GM21390 (cell line): ENCODE data around the gene DLG2.

Experiments used
- ATAC-seq: cut with Tn5 transposase; IDR thresholded peaks from one replicate; pipeline ENCODE4 v1.9.1; 2021; ENCODE audit not compliant: unreplicated experiment

Gene DLG2

DNA sequence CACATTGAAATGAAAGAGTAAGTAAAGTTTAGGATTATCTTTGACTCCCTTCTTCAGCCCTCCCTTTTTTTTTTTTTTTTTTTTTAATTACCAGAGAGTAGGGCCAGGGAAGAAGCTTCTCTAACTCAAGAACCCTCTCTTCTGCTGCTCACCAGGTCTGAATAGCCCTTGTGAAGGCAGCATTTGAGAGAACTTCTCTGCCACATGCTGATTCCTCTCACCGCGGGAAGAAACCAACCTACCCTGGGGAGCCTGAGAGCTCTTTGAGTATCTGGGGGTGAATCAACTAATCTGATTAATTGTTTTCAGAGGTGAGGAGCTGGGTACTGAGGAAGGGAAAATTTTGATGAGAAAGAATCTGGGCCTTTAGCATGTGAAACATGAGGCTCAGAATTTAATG, 1906.5 kb downstream of the DLG2 start:
- ATAC-seq: no peak

DNA sequence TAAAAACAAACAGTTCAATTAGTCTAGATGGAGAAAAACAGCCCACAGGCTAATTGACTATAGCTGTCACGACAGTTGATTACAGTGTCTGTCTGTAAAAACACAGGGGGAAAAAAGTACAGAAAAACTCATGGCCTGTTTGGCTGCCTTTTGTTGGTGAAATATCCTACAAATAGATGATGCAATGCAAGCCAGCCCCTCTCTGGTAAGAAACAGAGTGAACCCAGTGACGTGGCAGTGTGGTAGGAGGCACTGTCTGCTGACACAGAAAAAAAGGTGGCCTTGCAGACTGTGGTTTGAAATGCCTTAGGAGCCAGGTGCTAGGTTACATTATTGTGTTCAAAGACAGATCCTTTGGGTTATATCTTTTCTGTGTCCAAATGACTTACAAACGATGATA, 1909.6 kb downstream of the DLG2 start:
- ATAC-seq: no peak

DNA sequence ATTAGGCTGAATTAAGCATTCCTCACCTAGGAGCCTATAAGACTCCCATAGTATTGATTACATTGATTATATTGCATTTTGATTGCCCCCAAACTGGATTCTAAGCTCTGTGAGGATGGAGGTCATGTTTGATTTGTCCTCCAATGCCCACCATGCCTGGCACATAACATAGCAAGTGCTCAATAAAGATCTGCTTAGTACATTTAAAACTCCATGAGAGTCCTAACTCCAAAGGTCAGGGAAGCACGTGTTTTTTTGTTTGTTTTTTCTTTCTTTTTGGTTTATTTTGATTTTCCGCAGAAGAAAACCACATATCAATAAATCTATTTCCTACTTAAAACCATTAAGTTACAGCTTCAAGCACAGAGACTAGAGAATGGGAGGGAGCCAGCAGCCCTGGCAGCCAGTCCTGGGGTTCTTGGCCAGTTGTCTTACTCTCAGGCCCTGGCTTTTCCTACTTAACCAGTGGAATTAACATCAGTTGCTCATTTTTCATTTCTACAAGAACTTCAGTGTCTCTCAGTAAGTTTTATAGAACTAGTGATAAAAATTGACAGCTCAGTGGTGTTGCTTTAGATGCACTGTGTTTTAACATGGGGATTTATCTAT, 1911.1 kb downstream of the DLG2 start:
- no peak for ATAC-seq

DNA sequence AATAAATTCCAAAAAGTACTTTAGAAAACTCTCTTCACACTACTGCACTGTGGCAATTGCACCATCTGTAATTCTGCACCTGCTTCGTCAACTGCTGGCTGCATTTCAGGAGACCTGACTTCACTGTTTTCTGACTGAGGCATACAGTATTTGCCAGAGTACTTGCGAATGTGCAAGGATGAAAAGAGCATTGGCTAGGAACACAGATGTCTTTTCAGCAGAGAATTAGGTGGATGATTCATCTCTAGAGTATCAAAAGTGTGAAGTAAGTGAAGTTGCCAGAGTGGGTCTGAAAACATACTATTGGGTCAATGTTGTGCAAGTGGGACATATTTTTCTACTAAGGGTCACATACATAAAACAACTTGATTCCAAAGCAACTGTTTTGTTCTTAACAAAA, 1913.4 kb downstream of the DLG2 start:
- ATAC-seq: no peak

DNA sequence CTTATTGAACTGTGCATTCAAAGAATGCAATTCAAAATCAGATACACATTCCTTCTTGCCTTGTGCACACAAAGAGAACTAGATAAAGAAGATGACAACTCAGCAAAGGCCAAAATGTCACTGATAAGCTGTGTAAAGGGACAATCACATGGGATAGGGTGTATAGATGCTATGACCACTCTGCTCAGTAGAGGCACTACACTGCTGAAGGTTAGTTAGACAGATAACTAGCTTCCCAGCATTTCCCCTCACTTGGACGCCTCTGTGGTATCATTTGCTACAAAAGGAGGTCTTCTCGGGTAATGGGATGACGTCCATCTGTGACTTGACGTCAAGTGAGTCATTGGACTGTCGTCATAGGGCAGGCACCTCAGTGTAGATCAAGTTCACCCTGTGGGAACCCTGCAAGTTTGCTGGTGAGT, 1916.0 kb downstream of the DLG2 start:
- no peak for ATAC-seq

DNA sequence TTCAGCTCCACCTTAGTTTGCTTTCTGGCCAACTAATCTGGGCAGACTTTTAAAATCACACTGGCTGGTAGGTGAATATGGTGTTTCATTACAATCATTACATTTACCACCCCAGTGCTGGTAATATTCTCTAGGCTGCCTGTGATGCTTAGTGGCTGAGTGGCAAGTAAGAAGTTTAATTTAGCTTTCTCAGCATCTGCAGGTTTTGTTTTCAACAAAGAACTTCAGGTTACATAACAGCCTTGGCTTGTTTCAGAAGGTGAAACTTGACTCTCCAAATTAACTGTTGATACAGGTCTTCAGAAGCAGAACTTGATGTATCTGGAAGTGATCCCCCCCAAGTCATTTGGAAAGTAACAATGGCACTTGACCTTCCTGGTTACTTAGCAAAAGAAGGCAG, 1917.7 kb downstream of the DLG2 start:
- no peak for ATAC-seq

DNA sequence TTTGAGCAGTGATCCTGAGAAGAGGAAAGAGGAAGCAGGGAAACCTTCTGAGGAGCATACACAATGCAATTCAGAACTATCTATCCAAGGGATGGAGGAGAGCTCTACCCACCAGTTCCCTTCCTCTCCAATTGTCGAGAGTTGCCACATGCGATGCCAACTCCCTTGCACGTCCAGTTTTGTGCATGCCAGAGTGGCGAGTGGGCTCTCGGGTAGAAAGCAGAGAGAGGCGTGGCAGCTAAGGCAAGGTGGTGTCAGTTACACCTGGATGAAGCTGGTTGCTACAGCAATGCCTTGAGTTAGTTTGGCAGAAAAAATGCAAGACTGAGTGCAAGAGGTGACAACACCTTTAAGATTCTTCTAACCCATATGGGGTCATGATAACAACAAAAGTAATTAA, 1920.6 kb downstream of the DLG2 start:
- no peak for ATAC-seq

DNA sequence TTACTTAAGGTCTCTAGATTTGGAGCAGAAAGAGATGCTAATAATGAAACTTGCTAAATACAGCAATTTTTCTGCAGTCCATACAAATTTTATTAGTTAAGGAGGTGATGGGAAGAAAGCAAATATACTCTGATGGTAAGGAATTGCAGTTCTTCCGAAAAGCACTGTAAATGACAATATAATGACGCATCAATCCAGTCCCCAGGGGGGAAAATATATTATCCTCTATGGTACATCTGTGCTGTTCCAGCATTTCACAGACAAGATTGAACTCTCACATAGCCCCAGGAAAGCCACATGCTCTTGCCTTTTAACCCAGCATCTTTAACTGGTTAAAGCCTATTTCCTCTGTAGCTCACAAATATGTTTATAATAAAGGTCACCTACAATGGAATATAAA, 1924.3 kb downstream of the DLG2 start:
- ATAC-seq: no peak

DNA sequence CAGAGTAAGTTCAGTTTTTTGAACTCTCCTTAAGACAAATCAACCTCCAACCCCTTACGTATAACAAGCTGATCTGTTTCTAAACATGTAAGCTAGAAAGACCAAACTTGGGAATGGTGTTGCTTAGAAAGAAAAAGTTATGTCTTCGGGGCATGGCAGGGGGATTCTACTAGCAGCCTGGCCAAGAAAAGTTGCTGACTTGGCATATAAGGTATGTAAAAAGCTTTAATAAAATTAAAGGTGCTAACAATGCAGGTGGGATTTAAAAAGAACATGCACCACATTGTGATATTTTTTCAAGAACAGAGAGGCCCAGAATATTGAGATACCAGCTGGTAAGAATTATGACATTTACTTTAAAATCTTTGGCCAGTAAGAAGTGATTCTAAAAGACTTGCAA, 1929.6 kb downstream of the DLG2 start:
- no peak for ATAC-seq

DNA sequence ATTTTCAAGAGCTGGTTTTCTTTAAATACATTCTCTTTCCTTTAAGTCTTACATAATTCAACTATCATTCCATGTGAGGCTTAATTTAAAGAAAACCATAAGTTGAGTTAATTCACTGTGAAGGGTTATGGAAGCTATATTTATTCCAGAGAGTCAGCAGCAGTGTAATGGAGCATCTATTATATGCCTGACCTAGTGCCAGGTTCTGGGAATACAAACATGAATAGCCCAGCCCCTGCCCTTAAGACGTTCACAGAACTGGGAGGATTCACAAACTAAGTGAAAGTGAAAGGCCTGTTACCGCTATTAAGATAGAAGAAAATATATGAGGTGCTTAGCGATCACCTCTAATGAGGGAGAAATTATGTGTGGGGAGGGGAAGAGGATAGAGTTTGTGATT, 1932.1 kb downstream of the DLG2 start:
- ATAC-seq: no peak

DNA sequence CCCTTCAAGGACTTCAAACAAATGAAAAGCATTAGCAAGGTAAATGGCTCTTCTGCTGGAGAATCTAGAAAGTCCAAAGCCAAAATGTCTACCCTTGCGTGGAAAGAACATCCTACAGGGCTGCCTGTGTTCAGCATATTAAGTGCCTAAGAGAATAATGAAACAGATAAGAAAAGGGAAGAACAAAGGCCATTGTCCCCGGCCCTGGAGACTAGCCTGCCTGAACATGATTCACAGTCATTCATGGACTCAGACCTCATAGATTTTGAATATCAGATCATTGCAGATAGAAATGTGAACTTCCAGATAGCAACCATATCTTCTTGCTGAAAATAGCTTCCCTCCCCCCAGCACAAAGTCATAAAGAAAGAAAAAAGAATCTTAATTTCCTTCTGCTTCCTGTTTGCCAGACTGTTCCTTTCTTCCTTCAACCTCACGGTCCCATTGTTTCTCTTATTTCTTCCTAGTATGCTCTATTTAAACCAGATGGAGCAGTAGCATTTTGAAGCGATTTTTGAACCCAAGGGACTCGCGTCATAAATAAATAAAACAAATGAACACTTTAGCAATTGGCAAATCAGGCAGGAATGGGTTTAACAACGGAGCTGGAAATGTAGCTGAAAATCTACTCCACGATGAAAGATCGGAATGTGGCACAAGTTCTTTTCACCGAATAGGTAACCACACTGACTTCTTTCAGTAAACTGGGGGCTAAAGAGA, 1932.8 kb downstream of the DLG2 start:
- no peak for ATAC-seq

DNA sequence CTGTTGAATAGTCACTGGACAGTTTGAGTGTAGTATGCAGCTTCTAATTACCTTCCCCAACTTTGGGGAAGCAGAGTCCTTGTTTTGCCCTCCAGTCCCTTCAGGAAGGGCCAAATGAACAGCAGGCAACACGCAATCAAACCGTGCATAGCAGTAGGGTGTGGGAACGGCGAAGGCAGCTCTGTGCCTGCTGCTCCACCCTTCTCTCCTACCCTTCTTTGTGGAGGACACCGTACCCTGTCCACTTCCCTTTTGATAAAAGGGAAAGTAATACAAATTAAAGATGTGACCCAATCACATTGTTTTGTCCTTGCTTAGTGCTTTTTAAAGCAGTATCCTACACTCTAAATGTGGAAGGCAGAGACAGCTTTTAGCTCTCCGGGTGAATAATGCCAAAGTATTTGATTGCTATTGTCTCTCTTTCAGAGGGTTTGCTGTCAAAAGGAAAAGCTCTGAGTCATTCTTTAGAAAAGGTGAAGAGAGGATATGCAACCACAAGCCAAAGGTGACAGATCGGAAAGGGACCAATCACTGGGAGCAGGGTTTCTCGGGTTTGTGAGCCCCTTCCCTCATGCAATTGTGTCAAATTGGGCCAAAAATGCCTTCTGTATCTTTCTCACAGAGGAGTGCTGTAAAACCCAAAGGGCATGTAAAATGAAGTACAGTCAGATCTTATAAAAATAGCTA, 1933.7 kb downstream of the DLG2 start:
- ATAC-seq: no peak

DNA sequence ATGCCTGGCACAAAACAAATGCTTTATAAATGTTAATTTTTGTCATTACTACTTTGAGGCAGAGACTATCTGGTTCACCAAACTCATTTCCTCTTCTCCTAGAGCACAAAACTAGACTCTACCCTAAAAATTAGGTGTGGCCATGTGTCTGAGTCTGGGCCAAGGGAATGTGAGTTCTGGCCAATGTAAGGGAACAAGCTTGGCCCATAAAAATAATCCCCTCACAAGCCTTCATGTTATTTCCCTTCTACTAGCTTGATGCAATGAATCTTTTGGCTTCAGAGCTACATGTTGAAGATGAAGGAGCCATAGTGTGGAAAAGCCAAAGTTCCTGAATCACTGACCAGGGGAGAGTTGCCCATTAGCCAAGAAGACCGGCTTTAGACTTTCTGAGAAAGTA, 1934.5 kb downstream of the DLG2 start:
- no peak for ATAC-seq

DNA sequence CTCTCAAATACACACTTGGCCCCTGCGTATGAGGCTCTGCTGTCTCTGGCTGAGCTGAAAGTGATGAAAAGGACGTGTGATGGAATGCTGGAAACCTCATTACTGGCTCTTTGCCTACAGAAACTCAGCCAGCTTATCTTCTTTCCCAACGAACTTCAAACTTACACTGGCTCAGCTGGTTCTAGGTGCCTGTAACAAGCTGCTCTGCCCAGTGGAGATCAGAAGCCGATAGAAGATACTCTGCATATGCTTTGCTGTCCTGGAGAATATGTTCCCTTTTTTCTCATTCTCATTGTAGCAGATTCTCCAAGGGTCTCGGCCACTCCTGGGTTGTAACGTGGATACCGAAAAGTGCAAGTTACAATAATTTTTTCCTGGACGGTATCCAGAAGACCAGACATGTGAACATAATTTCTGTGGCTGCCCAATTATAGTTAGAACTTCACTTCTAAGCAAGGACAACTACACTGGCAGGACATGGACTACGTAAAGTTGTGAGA, 1935.6 kb downstream of the DLG2 start:
- no peak for ATAC-seq

DNA sequence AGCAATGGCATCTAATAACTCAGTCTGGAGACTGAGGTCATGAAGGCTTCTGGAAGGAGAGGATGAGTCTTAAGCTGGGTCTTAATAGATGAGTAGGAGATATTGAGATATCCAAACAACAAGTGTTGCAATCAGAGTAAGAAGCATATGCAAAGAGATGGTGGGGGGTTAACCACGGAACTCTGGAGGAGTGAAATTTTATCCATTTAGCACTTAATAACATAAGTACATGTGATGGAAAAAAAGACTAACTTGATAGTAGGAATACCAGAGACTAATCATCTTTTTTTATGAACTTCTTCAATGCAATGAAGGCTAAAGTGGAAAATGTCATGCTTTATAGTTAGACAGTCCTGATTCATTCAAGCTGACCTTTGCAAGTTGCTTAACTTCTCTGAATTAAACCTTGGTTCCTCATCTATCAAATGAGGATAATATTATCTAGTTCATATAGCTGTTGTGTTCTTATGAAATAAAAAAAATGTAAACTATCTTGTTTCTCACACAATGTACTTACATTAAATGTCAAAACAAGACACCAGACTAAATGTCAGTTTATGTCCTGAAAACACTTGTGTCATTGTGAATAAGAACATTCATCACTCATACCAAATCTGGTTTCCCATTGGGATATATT, 1937.9 kb downstream of the DLG2 start:
- ATAC-seq: no peak

DNA sequence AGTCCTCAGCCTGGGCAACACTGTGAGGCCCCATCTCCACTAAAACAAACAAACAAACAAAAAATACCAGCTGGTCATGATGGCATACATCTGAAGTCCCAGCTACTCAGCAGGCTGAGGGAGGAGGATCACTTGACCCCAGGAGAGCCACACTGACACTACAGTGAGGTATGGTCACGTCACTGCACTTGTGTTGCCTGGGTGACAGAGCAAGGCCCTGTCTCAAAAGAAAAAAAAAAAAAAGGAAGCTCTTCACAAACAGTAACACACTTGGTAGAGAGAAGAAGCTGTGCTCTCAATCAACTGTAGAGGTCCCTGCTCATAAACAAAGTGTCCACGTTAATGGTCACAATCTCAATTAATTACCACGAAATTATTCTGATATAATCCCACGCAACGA, 1939.4 kb downstream of the DLG2 start:
- ATAC-seq: no peak

DNA sequence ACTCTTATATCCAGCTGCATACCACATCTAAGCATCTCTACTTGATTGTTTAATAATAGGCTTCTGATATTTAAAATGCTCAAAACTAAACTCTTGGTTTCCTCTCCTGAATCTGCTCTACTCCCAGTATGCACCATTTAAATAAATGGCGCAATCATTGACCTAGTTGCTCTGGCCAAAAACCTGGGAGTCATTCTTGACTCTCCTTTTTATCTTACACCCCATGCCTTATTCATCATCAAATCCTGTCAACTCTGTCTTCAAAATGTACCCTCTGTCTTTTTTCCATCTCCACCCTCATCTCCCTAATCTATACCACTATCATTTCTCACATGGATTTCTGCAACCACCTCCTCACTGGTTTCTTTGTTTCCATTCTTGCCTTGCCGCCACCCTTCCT, 1941.4 kb downstream of the DLG2 start:
- no peak for ATAC-seq

DNA sequence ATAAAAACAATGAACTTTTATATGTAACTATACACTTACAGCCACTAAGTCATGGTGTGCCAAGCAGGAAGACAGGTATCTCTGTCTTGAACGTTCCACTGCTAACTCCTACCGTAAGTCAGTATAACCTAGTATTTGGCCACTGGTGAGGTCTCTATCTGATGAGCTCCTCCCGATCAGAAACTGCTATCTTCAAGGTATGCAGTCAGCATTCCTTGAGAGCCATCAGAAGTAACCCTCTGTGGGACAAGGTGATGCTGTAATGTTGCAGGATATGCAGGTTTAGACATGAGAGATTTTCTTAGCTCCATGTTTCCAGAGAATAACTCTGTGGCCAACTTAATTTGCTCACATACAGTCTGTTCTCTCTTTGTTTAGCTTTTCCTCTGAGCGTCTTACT, 1943.1 kb downstream of the DLG2 start:
- ATAC-seq: no peak

DNA sequence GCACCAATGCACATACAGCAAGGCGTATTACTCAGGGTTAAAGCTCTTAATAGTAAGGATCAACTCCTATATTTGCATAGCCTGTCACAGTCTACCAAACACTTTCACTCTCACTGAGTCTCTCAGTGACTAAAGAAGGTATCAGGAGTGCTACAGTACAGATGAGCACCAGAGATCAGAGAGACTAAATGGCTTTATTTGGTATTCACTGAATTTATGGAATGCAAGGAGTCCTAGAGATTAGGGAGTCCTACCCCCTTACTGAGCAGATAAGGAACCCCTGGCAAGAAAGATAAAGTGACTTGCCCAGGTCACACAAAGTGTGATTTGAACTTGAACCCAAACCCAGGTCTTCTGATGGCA, 1944.6 kb downstream of the DLG2 start:
- peak; percentile 99 for ATAC-seq

DNA sequence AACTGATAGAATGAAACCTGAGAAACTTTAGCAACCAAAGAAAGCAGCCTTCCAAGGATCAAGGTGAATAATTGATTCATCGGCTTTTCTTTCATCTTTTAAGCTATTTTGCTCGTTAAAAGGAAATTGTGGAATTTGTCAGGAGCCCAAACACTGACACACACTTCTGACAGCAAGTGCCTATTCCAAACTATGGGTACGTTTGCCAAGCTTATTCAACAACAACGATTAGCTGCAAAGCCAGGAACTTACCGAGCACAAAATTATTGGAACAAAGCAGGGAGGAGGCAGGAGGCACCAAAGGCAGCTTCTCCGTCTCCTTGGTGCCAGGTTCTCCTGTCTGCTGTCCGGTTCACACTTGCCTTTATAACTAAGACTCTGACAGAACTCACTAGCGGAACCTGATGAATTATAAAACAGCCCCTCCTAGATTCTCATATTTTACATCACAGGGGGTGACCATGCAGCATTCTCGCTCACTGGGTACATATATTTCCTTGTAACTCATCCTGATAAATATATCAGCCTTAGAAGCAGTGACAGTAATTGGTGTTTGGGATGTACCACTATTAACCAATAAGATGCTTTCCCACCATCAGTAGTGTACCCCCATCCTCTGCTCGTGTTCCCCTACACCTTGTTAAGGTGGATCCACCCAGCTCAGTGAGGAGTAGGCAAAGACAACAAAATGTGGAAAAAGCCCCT, 1945.1 kb downstream of the DLG2 start:
- ATAC-seq: no peak
